ENCODE measurements around the gene MAVS.

- no peak for TF ChIP-seq POLR2A (IDR thresholded peaks at IDR 0.05; ENCODE audit: extremely low read depth, insufficient read length)
- TF ChIP-seq, protein P1, sequence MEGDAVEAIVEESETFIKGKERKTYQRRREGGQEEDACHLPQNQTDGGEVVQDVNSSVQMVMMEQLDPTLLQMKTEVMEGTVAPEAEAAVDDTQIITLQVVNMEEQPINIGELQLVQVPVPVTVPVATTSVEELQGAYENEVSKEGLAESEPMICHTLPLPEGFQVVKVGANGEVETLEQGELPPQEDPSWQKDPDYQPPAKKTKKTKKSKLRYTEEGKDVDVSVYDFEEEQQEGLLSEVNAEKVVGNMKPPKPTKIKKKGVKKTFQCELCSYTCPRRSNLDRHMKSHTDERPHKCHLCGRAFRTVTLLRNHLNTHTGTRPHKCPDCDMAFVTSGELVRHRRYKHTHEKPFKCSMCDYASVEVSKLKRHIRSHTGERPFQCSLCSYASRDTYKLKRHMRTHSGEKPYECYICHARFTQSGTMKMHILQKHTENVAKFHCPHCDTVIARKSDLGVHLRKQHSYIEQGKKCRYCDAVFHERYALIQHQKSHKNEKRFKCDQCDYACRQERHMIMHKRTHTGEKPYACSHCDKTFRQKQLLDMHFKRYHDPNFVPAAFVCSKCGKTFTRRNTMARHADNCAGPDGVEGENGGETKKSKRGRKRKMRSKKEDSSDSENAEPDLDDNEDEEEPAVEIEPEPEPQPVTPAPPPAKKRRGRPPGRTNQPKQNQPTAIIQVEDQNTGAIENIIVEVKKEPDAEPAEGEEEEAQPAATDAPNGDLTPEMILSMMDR (IDR thresholded peaks at IDR 0.05; ENCODE audit: low read depth, low read length), result no peak
- no peak for TF ChIP-seq MYC (IDR thresholded peaks at IDR 0.05; ENCODE audit: low read depth, low read length)
- TF ChIP-seq, protein P2, sequence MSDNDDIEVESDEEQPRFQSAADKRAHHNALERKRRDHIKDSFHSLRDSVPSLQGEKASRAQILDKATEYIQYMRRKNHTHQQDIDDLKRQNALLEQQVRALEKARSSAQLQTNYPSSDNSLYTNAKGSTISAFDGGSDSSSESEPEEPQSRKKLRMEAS (IDR thresholded peaks at IDR 0.05; ENCODE audit: low read depth, low read length), result no peak
These were observed 23.4 kb downstream of the MAVS start for GRCh38 chr20:3869839-3870634.
